Motor neuron (in vitro differentiated cells): ENCODE measurements around the gene ADCK2. TPM values are rescaled to one million over a fixed set of nuclear protein-coding genes. Genes with fewer than 3 reads are reported as not detected.

Source experiments
- ATAC-seq, 8 experiments: fragments of 200-7000 bp; cut with Tn5 transposase; replicated peaks in 6 of 8; 2 replicates each; pipeline ENCODE4 v1.8.0; 2021; ENCODE audit warnings: mild to moderate bottlenecking in 8 of 8, moderate library complexity in 8 of 8
- H3K27ac ChIP-seq, 2 donors: fragments of 250-450 bp; sonication (Bioruptor Pico); 2 replicates each; pipeline ENCODE4 v1.9.0; 2021; ENCODE audit warnings: antibody characterized with exemption in 2 of 2, mild to moderate bottlenecking in 2 of 2, moderate library complexity in 1 of 2
- H3K4me1 ChIP-seq, 2 donors: fragments of 250-450 bp; sonication (Bioruptor Pico); replicated peaks in 1 of 2; 2 replicates each; pipeline ENCODE4 v1.6.1; 2021; ENCODE audit warnings: antibody characterized with exemption in 2 of 2, mild to moderate bottlenecking in 2 of 2, moderate library complexity in 1 of 2
- H3K4me3 ChIP-seq, 5 donors: fragments of 250-450 bp; sonication (Bioruptor Pico); 2 replicates each; pipeline ENCODE4 v1.9.0; 2021; ENCODE audit warnings: antibody characterized with exemption in 5 of 5, mild to moderate bottlenecking in 5 of 5, moderate library complexity in 4 of 5
- WGBS, 10 experiments: fragments of 450-650 bp; shearing (Covaris generic); methylation state at CpG; one replicate each; pipeline ENCODE4 v1.0.0; 2022; 5-methylcytosine and 5-hydroxymethylcytosine counted together
- in situ Hi-C, 9 experiments: fragments of 400-800 bp; cut with MboI; loops; one replicate each; pipeline ENCODE4 v1.15.0; 2021; ENCODE audit warnings: low sequenced_read_pairs in 9 of 9, low pct_unique_long_range_greater_than_20kb in 2 of 9; ENCODE audit not compliant: unreplicated experiment in 9 of 9
- total RNA-seq, 8 experiments: library from RNA; unstranded; fragments of 300-600 nt; gene quantifications; 2 replicates each; pipeline versions ENCODE4 v1.2.3 to v1.2.4, GENCODE V29; 2022

The ADCK2 gene
- total RNA-seq, 8 experiments from 2014 or later: 5.0 to 18.8 (median 13.2) TPM

DNA sequence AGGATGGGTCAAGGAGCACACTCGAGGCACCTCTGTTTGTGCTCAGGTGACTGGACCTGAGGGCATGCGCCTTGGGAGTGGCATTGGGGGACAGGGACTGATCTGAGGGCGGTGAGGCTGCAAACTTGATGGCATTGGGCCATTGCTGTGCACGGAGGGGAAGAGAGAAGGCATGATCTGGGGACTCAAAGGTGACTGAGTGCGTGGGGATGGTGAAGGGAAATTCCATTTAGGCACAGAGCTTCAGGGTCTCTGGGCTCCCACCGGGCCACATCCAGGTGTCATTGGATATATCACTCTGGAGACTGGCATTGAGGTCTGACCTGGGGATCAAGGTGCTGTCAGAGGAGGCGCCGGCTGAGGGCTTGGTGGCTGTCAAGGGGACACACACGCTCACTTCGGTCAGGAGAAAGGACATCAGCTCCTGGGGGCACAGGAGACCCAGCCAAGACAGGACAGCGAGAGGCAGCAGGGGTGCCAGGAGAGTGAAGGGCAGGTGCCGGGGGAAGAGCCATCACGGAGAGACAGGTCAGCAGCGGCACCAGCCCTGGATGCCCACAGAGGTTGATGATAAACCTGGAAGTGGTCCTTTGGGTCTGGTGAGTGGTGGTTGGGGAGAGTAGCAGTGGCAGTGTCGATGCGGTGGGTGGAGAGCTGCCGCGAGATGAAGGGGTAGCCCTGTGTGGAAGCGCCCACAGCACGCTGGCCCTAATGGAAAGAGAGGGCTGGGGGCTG lies 5.5 kb downstream of the ADCK2 start:
- in situ Hi-C loops: loop anchor here in 1 of 9 experiments (25.0 kb wide), 1 partner anchor 309 kb away; no protein-coding TSS in a partner anchor
- peaks cover 21% of the 10 kb centered on the region in 2 donors for H3K4me1 ChIP-seq
- no peak overlapping the region for H3K27ac ChIP-seq
- 40 to 100% (median 89%) methylated on average over 1 to 12 of the region's 20 CpGs; no CpG with 5 or more reads in 2 of the 10 experiments for WGBS, 10 experiments
- no peak for ATAC-seq
- no peak overlapping the region for H3K4me3 ChIP-seq

DNA sequence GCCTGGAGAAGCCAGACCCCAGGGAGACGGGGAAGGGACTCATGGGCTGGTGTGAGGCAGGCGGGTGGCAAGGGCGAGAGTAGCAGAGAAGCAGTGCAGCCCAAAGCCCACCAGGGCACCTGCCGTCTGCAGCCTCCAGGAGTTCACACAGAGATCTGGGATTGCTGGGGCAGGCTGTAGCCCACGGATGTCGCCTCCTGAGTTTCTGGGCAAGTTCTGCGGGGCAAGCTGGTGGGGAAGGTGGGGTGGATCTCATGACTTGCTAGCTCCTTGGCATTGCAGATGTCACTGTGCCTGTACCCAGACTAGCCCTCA lies 6.0 kb downstream of the ADCK2 start:
- in situ Hi-C loops: loop anchor here in 1 of 9 experiments (25.0 kb wide), 1 partner anchor 309 kb away; no protein-coding TSS in a partner anchor
- WGBS, 10 experiments: 81 to 100% (median 96%) methylated on average over 1 to 4 of the region's 7 CpGs; no CpG with 5 or more reads in 7 of the 10 experiments
- Histone ChIP-seq H3K4me3 (no peak overlapping the region), H3K27ac (no peak overlapping the region), H3K4me1 (peaks cover 16 to 19% of the 10 kb centered on the region in 2 donors)
- no peak for ATAC-seq

DNA sequence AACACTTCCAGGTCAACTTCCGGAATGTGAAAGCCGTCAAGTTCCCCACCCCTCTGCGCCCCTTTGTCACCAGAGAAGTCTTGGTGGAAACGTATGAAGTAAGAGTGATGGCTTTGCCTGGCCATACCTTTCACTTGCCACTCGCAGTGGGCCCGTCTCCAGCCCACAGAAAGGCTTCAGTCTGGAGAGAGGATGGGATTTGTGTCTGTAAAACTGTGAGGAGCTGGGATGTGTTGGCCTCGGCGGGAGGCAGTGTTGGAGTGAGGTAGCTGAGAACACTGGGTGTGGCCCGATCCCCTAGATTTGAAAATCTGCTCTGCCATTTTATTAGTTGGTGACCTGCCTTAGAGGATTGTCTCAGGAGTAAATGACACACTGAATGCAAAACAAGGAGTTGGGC lies 6.4 kb downstream of the ADCK2 start:
- Histone ChIP-seq H3K4me3 (no peak overlapping the region), H3K27ac (no peak overlapping the region), H3K4me1 (peaks cover 12 to 15% of the 10 kb centered on the region in 2 donors)
- WGBS, 10 experiments: 70 to 100% (median 94%) methylated on average over 1 to 9 of the region's 9 CpGs; no CpG with 5 or more reads in 2 of the 10 experiments
- in situ Hi-C loops: loop anchor here in 1 of 9 experiments (25.0 kb wide), 1 partner anchor 308 kb away; no protein-coding TSS in a partner anchor
- no peak for ATAC-seq

DNA sequence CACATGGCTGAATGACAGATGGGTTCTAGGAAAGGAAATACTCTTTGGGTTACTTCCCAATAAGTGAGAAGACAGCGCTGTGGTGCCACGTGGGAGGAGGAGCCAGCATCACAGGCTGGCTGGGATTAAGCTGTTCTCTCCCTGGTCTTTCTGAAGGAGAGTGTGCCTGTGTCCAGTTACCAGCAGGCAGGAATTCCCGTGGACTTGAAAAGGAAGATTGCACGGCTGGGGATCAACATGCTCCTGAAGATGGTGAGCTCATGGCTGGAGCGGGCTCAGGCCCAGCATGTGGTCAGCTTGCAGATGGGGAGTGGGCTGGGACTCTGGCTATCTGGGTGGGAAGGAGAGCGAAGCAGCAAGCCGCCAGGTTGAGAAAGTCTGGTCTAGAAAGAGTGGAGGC lies 8.1 kb downstream of the ADCK2 start:
- H3K4me3 ChIP-seq: no peak overlapping the region
- no peak overlapping the region for H3K27ac ChIP-seq
- WGBS, 10 experiments: 60 to 92% (median 79%) methylated on average over 2 to 6 of the region's 7 CpGs; no CpG with 5 or more reads in 5 of the 10 experiments
- no peak for ATAC-seq
- in situ Hi-C loops: loop anchor here in 1 of 9 experiments (25.0 kb wide), 1 partner anchor 306 kb away; no protein-coding TSS in a partner anchor
- H3K4me1 ChIP-seq: no peaks in the 10 kb centered on the region

DNA sequence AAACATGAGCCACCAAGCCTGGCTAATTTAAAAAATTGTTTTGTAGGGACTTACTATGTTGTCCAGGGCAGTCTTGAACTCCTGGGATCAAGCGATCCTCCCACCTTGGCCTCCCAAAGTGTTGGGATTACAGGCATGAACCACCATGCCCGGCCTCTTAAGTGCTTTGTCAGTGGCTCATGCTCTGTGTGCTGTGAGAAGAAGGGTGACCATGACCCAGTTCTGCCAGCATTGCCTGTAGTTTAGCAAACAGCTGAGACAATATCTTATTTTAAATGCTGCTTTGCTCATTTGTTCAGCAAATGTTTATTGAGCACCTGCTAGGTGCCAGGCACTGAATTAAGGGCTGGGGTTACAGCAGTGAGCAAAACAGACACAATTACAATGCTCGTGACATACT lies 9.0 kb downstream of the ADCK2 start:
- H3K27ac ChIP-seq: no peak overlapping the region
- in situ Hi-C loops: loop anchor here in 1 of 9 experiments (25.0 kb wide), 1 partner anchor 306 kb away; no protein-coding TSS in a partner anchor

DNA sequence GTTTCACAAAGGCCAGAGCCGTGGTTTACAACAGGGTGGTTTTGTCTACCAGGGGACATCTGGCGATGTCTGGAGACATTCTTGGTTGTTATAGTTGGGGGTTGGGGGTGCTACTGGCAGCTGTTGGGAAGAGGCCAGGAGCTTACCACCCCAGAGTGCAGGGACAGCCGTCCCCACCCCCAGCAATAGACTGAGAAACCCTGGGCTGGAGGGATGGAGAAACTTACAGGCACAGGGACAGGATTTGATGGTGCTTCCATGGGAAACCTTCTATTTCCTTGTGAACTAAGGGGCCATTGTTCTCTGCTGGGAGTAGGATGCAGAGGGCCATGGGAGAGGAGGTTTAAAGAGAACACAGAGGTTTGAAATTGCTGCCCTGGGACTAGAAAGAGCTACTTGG lies 10.9 kb downstream of the ADCK2 start:
- Histone ChIP-seq H3K4me1 (no peaks in the 10 kb centered on the region), H3K4me3 (no peak overlapping the region), H3K27ac (no peak overlapping the region)
- no peak for ATAC-seq
- 0 to 100% (median 46%) methylated on average over 1 to 3 of the region's 3 CpGs; no CpG with 5 or more reads in 4 of the 10 experiments for WGBS, 10 experiments
- in situ Hi-C loops: loop anchor here in 1 of 9 experiments (25.0 kb wide), 1 partner anchor 304 kb away; no protein-coding TSS in a partner anchor

More for the DNA sequence above, 9.0 kb downstream of the ADCK2 start:
- 88 to 100% (median 100%) methylated on average over 1 to 3 of the region's 3 CpGs; no CpG with 5 or more reads in 4 of the 10 experiments for WGBS, 10 experiments
- no peaks in the 10 kb centered on the region for H3K4me1 ChIP-seq
- H3K4me3 ChIP-seq: no peak overlapping the region
- no peak for ATAC-seq

DNA sequence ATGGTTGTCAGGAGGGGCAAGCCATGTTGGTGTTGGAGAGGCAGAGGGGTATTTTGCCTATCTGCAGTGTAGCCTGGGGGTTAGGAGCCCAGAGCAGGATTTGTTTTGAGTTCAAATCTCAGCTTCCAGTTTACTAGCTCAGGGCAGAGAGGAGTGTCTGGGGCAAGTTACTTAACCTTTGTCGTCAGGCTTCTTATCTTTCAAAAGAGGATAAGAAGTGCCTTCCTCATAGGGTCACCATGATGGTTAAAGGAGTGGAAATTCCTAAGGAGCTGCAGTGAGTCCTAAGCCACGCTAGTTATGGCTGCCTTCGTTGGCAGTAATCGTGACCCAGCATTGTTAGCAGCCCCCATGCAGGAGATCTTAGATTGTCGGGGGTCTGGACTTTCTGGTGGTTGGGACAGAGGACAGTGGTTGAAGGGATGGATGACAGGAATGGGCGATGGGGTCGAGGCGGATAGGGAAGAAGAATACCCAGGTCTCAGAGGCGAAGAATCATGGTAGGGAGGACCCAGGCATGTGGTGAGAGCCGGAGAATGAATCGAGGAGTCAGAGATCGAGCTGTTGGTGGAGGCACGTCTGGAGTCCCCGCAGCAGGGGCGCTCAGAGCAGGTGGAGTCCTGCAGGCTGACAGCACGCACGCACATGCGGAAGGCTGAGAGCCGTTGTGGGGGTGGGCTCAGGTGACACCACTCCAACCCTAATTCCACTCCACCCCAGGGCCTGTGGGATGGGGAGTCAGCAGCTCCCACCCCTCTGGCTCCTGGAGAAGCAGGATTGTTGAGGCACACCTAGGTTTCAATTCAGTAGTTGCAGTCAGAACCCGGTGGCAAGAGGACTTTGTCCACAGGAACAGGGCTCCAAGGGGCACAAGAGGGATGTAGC lies 11.6 kb downstream of the ADCK2 start:
- H3K4me3 ChIP-seq: no peak overlapping the region
- 83 to 100% (median 93%) methylated on average over 1 to 16 of the region's 20 CpGs for WGBS, 10 experiments
- H3K27ac ChIP-seq: no peak overlapping the region
- no peaks in the 10 kb centered on the region for H3K4me1 ChIP-seq
- ATAC-seq: no peak
- in situ Hi-C loops: loop anchor here in 1 of 9 experiments (25.0 kb wide), 1 partner anchor 303 kb away; no protein-coding TSS in a partner anchor

DNA sequence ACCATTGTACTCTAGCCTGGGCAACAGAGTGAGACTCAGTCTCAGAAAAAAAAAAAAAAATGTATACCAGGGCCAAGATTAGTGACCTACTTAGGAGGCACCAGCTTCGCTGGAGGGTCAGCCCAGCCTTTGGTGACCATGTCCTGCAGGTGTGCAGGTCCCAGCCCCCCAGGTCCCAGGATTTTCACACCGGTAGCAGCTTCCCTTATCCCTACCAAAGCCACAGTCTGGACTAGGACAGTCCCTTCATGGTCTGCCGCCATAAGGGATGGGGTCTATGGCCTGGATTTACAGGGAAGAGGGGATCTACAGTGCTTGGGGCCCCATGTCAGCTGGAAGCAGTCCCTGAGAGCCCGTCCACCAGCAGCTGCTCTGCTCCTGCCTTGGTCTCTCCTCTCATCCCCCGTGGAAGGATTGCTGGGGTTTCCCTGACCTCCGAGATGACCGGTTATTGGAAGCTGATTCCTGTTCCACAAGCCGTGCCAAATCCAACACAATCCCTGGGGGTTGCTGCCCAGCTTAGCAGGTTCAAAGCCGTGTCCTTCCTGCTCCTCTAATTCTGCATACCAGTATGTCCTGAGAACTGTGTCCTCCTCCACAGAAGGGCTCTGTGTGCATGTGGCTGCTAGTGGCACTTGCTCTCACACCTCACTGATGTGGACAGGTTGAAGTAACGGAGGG lies 12.8 kb downstream of the ADCK2 start:
- ATAC-seq: no peak
- in situ Hi-C loops: loop anchor here in 1 of 9 experiments (25.0 kb wide), 1 partner anchor 302 kb away; no protein-coding TSS in a partner anchor
- Histone ChIP-seq H3K4me1 (no peaks in the 10 kb centered on the region), H3K4me3 (no peak overlapping the region), H3K27ac (no peak overlapping the region)
- WGBS, 10 experiments: 47 to 100% (median 85%) methylated on average over 2 to 7 of the region's 10 CpGs; no CpG with 5 or more reads in 2 of the 10 experiments

DNA sequence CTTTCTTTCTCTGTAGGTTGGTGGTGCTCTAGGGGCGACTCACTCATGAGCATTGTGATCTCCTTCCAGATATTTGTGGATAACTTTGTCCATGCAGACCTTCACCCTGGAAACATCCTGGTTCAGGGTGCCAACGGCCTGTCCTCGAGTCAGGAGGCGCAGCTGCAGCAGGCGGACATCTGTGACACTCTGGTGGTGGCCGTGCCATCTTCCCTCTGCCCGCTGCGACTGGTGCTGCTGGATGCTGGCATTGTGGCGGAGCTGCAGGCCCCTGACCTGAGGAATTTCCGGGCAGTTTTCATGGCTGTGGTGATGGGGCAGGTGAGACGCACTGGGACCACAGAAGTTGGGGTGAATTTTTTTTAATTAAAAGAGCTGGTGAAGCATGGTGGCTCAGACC lies 14.2 kb downstream of the ADCK2 start:
- Histone ChIP-seq H3K4me1 (no peaks in the 10 kb centered on the region), H3K4me3 (no peak overlapping the region), H3K27ac (no peak overlapping the region)
- in situ Hi-C loops: loop anchor here in 1 of 9 experiments (25.0 kb wide), 1 partner anchor 300 kb away; no protein-coding TSS in a partner anchor
- ATAC-seq: no peak
- WGBS, 10 experiments: 60 to 100% (median 100%) methylated on average over 1 to 6 of the region's 11 CpGs; no CpG with 5 or more reads in 3 of the 10 experiments

DNA sequence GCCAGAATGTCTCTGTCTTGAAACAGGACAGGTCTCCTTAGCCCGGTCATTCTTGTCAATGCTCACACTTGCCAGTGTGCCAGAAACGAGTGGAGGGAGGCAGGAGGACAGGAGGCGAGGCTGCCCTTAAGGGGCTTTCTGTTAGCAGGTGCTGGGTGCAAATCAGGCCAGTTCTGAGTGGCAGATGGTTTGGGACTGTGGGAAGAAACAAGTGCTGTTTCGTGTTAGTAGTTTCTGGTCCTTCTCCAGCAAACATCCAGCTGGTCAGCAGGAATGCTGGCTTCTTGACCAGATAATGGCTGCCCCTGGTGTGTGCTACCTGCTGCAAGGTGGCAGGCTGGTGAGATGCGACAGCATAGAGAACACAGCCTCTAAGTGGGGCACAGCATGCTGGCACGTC lies 15.6 kb downstream of the ADCK2 start:
- 50 to 100% (median 92%) methylated on average over 1 to 3 of the region's 6 CpGs; no CpG with 5 or more reads in 3 of the 10 experiments for WGBS, 10 experiments
- in situ Hi-C loops: loop anchor here in 1 of 9 experiments (25.0 kb wide), 1 partner anchor 299 kb away; no protein-coding TSS in a partner anchor
- ATAC-seq: no peak

DNA sequence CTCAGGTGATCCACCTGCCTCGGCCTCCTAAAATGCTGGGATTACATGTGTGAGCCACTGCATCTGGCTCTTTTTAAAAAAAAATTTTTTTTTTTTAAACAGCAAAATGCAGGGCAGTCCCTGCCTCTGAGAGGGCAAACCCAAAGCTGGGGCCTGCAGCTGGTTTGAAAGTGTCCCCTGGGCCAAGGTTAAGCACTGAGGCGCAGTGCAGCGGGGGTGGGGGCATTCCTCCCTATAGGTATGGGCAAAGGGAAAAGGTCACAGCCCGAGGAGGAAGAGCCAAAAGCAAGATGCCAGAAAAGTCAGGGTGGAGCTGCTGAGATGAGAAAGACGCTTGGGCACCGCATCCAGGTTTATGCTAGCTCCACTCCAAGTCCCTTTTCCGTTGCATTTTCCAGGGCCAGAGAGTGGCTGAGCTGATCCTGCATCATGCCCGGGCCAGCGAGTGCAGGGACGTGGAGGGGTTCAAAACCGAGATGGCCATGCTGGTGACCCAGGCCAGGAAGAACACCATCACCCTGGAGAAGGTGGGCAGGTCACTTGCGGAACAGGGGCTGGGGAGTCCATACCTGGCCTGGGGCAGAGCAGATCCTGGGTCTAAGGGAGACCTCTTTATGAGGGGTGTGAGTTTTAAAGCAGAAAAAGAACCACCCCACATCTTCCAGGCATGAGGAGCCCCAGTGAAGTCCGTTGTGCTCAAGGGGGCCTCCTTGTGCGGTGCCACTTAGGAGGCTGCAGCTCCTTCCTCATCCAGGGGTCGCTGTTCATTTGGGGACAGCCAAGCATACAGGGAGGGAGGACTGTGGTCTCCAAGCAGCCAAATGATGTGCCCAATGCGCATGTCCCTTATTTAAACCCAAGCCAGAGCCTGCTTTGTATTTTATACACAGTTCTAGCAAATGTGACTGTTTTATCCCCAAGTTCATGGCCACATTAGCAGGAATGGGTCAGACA lies 16.7 kb downstream of the ADCK2 start:
- ATAC-seq: no peak
- Histone ChIP-seq H3K4me3 (no peak overlapping the region), H3K27ac (no peak overlapping the region), H3K4me1 (no peaks in the 10 kb centered on the region)
- WGBS, 10 experiments: 68 to 100% (median 96%) methylated on average over 1 to 12 of the region's 16 CpGs; no CpG with 5 or more reads in 2 of the 10 experiments
- in situ Hi-C loops: loop anchor here in 1 of 9 experiments (25.0 kb wide), 1 partner anchor 298 kb away; no protein-coding TSS in a partner anchor

More for the DNA sequence above, 15.6 kb downstream of the ADCK2 start:
- no peak overlapping the region for H3K27ac ChIP-seq
- no peaks in the 10 kb centered on the region for H3K4me1 ChIP-seq
- no peak overlapping the region for H3K4me3 ChIP-seq
